GM19467 (cell line): ENCODE results near the gene DYNC2LI1.

Experiments used
- ATAC-seq: cut with Tn5 transposase; IDR thresholded peaks from one replicate; pipeline ENCODE4 v1.9.1; 2021; ENCODE audit warnings: mild to moderate bottlenecking, moderate library complexity; ENCODE audit not compliant: unreplicated experiment

Gene DYNC2LI1

GRCh38 chr2:43842866-43843226 is 69.0 kb downstream of the DYNC2LI1 start:
- ATAC-seq = no peak

- no peak for ATAC-seq
Measured at GRCh38 chr2:43845181-43845580, 71.3 kb downstream of the DYNC2LI1 start.

GRCh38 chr2:43846140-43846793 is 72.4 kb downstream of the DYNC2LI1 start:
- ATAC-seq = no peak

GRCh38 chr2:43848214-43848613 is 74.4 kb downstream of the DYNC2LI1 start:
- no peak for ATAC-seq

GRCh38 chr2:43851011-43851980 is 77.5 kb downstream of the DYNC2LI1 start:
- ATAC-seq = no peak

GRCh38 chr2:43852196-43852730 is 78.4 kb downstream of the DYNC2LI1 start:
- ATAC-seq = no peak

GRCh38 chr2:43853141-43854081 is 79.6 kb downstream of the DYNC2LI1 start:
- no peak for ATAC-seq

- ATAC-seq = no peak
Measured at GRCh38 chr2:43854671-43855070, 80.8 kb downstream of the DYNC2LI1 start.

- ATAC-seq = no peak
Measured at GRCh38 chr2:43855292-43855691, 81.5 kb downstream of the DYNC2LI1 start.
